ENCODE results near the gene CCDC171.
A peak's percentile ranks its signal among the peaks of the same experiment; 100 is the strongest.
"Not testable (repeated sequence)": the region's sequence is repeated elsewhere in the genome, so short reads cannot be mapped to it uniquely, and the experiment has no call there.

Gene CCDC171

GRCh38 chr9:15769547-15769946 is 216.7 kb downstream of the CCDC171 start:
- no peak for DNase-seq

DNA sequence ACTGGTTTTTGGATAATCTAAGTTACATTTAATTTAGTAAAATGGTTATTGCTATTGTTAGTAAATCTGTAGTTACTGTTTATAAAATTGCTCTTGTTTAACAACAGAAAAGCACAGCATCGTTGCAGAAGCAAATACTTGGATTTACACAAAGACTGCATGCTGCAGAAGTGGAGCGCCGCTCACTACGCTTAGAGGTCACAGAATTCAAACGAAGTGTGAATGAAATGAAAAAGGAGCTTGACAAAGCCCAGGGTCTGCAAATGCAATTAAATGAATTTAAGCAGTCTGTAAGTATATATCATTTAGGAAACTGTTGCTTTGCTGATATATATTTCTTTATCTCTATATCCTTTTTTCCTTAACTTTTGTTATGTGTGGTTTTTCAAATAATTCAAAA is 226.0 kb downstream of the CCDC171 start:
- DNase-seq = no peak

DNA sequence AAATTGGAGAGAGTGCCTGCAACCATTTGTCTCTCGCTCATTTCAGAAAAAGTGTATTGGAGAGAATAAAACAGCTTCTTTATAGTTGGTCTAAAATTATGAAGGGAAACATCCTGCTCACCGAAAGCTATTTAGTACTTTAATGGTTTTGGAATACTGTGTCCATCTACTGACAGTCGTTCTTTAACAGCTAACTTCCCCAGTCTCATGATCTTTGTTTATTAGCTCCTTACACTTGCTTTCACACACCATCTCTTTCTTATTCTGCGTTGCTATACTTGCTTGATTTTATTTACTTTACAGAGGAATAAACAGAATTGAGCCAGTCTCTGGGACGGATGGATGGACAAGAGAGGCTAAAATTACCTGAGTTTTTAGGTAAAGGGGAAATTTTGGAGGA is 229.3 kb downstream of the CCDC171 start:
- no peak for DNase-seq

DNA sequence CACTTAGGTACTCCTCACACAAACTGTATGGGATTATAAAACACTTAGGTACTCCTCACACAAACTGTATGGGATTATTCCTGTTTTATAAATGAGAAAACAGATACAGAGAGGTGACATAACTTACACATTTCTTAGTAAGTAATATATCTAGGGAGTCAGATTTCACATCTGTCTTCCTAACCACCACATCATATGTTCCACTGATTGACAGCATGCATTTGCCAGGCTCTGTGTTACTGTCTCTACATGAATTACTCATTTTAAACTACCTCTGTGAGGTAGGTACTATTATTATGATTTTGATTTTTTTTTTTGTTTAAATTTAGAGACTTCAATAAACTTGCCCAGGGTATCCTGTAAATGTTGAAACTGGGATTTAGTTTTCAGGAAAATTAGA is 232.7 kb downstream of the CCDC171 start:
- DNase-seq = no peak

DNA sequence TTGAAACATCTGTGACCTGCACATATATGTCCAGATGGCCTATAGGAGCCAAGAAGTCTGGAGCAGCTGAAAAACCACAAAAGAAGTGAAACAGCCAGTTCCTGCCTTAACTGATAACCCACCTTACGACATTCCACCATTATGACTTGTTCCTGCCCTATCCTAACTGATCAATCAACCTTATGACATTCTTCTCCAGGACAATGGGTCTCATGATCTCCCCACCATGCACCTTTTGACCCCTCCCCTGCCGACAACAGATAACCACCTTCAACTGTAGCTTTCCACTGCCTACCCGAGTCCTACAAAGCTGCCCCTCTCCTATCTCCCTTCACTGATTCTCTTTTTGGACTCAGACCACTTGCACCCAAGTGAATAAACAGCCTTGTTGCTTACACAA is 233.8 kb downstream of the CCDC171 start:
- DNase-seq = no peak

DNA sequence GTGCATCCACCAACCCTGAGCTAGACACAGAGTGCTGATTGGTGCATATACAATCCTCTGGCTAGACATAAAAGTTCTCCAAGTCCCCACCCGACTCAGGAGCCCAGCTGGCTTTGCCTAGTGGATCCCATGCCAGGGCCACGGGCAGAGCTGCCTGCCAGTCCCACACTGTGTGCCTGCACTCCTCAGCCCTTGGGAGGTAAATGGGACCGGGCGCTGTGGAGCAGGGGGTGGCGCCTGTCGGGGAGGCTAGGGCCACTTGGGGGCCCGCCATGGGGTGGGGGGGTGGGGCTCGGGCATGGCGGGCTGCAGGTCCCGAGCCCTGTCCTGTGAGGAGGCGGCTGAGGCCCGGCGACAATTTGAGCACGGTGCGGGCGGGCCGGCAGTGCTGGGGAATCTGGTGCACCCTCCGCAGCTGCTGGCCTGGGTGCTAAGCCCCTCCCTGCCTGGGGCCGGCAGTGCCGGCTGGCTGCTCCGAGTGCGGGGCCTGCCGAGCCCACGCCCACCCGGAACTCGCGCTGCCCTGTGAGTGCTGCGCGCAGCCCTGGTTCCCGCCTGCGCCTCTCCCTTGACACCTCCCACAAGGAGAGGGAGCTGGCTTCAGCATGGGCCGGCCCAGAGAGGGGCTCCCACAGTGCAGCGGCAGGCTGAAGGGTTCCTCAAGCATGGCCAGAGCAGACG is 257.5 kb downstream of the CCDC171 start:
- DNase-seq = not testable (repeated sequence)

- DNase-seq = no peak
Observed at GRCh38 chr9:15813076-15813475, 260.2 kb downstream of the CCDC171 start.

DNA sequence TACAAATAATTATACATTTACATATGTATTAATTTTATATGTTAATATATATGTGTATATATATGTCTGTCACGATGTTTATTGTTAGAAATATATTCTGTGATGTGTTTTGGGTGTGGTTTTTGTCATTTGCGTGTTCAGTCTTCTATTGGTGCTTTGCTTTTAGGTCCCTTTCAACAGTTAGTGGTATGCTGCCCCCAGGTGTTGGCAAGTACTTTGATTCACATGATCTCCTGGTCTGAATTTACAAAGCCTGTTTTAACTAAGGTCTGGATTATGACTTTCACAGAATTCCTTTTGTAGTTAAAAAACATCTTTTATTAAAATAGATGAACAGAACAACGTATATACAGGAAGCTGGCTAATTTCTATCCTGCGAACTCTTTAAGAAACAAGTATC is 271.5 kb downstream of the CCDC171 start:
- DNase-seq = peak; percentile 13

DNA sequence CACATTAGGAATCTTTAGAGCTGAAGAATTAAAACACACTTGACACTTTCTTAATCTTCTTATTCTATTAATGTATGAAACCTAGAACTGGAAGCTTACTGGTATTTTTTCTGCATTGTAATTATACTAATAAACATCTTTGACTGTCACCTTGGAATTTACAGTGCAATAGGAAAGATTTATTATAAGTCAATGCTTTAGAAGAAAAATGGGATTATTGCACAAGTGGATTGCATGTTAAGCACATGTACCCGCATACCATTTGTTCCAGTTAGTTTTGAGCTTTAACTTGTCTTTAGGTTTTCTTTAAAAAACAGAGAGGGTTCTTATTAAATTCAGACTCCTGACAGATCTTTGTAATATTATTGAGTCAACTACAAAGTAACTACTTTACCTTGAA is 278.5 kb downstream of the CCDC171 start:
- no peak for DNase-seq

GRCh38 chr9:15834541-15834940 is 281.7 kb downstream of the CCDC171 start:
- DNase-seq = peak; percentile 52

- DNase-seq = peak; percentile 78
Observed at GRCh38 chr9:15837079-15837679, 284.3 kb downstream of the CCDC171 start.

DNA sequence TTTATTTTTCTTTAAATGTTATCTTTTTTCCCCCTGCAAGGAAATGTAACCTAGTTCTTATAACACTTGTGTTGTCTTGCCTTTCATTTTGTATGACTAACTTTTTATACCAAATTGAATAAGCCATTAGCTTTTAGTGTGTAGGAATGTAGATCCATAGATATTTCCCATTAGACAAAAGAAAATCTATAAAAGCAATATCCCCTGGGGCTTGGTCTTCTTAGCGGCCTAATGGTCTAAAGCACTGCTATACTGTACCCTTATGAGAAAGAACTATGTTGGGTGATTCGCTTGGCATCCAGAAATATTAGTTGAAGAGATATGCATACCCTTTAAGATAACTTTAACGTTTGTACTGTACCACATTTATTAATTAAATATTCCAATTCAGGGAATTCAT is 289.2 kb downstream of the CCDC171 start:
- DNase-seq = no peak

GRCh38 chr9:15843316-15843715 is 290.5 kb downstream of the CCDC171 start:
- no peak for DNase-seq

DNA sequence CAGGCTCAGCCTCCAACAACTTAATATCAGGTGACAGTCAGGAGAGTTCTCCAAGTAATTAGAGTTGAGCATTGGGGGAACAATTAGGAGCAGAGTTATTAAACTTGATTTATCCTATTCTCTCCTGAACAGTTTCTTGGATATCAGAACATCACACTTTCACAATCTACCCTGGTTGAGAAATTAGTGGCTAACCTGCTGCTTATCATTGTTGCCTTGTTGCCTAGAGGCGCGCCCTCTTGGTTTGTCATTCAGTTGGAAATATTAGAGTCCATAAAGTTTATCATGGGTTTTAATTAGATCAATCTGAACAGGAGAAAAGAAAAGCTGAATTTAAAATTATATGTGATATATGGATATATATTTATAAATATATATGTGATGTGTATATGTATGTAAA is 291.1 kb downstream of the CCDC171 start:
- no peak for DNase-seq

DNA sequence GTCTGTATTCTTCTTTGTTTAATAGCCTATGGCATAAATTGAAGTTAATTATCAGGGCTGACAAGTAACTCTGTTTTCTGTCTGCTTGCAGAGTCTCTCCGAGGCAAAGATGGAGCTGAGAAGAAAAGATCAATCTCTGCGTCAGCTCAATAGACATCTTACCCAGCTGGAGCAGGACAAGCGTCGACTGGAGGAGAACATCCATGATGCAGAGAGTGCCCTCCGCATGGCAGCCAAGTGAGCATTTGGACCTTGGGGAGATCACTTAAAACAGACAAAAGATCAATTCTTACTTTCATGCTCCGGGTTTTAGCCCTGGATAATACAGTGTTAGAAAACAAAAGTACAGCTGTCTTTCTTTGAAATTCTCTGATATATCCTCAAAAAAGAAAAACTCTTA is 293.8 kb downstream of the CCDC171 start:
- DNase-seq = no peak

DNA sequence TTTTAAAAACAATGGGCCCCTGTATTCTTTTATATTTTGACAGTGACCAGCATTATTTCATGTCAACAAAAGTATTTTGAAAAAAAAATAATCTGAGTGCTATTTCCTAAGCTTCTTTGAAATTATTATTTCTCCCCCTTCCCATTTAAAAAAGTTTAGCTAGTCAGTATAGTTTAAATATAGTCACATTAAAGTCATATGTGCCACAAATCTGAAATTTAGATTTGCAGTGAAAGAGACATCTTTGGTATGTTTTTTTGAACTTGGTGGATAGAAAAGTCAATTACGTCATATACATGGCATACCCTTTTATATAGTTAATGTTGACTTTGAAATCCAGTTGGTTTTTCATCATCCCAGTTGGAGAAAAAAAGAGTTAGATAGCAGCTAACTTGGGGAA is 297.0 kb downstream of the CCDC171 start:
- DNase-seq = no peak

- no peak for DNase-seq
Observed at GRCh38 chr9:15851766-15852165, 298.9 kb downstream of the CCDC171 start.

DNA sequence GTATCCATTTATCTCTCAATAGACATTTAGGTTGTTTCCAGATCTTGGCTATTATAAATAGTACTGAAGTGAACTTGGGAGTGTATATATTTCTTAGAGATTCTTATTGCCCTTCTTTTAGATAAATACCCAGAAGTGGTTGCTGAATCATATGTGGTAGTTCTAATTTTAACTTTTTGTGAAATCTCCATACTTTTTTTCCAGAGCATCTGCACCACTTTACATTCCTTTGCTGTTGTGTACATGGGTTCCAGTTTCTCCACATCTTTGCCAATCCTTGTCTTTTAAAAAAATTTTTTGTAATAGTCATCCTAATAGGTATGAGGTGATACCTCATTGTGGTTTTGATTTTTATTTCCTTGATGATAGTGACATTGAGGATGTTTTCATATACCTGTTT is 303.7 kb downstream of the CCDC171 start:
- DNase-seq = no peak

GRCh38 chr9:15867334-15867733 is 314.5 kb downstream of the CCDC171 start:
- no peak for DNase-seq

DNA sequence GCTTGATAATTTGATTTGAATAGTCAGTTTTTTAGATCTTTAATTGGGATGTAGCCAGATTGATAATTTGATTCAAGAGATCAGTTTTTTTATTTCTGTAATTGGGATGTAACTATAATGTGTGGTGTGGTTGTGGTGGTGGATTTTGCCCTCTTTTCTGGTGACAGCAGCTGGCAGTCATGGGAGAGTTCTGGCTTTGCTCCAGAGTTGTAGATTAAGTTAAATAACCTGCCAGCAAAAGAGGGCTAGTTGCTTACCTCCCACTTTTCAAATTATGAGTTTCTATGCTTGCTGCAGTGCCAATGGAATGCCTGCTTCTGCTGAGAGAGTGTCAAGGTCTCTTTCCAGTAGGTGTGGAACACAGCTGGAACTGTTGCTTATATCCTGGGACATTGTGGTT is 315.1 kb downstream of the CCDC171 start:
- peak; percentile 92 for DNase-seq

- DNase-seq = peak; percentile 70
Observed at GRCh38 chr9:15873573-15874177, 320.8 kb downstream of the CCDC171 start.

DNA sequence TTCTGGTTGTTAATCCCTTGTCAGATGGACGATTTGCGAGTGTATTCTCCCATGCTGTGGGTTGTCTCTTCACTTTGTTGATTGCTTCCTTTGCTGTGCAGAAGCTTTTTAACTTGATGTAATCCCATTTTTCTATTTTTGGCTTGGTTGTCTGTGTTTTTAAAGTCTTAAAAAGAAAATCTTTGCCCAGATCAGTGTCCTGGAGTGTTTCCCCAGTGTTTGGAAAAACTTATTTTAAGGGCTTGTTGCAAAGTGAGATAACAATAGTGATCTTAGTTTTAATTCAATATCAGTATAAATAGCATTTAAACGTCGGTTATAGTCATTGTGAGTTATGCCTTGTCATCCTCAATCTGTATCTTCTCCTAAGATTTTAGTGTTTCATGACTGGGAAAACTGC is 329.5 kb downstream of the CCDC171 start:
- DNase-seq = no peak

GRCh38 chr9:15882883-15883282 is 330.0 kb downstream of the CCDC171 start:
- DNase-seq = no peak

DNA sequence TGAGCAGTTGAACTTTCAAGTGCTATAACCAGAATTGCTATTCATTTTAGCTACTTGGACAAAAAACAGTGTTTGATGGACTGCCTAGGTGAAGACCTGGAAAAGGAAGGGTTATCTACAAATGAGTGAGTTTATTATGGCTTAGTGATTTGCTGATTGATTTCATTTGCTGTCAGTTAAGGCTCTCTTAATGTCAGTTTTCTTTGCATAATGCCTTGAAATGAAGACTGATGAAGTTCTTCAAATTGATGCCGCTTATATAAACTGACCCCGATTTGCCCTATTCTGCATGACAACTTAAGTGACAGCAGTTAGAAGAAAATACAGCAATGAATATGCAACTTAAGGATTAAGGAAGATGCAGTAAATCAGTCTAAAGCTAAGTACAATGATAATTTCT is 332.6 kb downstream of the CCDC171 start:
- no peak for DNase-seq

DNA sequence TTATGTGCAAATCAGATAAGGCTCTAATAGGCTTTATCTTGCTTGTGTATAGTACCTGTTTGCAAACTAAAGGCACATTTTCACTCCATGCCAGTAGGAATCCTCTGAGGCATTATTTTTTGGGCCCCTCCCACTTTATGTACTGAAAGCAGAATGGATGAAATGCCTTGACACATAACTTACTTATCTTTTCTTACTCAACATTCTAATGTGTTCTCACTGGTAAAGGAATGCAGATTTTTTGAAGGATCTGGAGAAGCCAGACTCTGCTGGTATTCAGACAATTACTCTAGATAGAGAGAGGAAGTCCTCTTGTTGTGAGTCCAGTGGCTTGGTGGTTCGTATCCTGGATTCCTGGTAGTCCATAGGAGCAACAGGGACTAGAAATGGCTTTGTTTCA is 336.7 kb downstream of the CCDC171 start:
- no peak for DNase-seq
